ENCODE measurements around the gene TYRP1.

- TF ChIP-seq CTCF (IDR thresholded peaks at IDR 0.05; ENCODE audit: low read depth, low read length) (no peak), EZH2phosphoT487 (IDR thresholded peaks at IDR 0.05; ENCODE audit: low read depth) (no peak)
These were observed 22.1 kb downstream of the TYRP1 start for GRCh38 chr9:12715268-12715667.

Measured in OCI-LY3 (cell line).